ENCODE measurements around the gene CA10. TPM values are rescaled to one million over a fixed set of nuclear protein-coding genes. Genes with fewer than 3 reads are reported as not detected.

CA10 gene
- total and polyA plus RNA-seq, 9 of the 15 experiments (the other 6 are each of a cell fraction or from before 2014, with no cell fraction given) = not detected

- BruUV-seq (replicated peaks) = no TSS peak
- H3K9me3 ChIP-seq (replicated peaks; ENCODE audit: control insufficient read depth, insufficient read depth, low read depth, low read length) = no peaks in the 10 kb centered on the region
- H3K9me1 ChIP-seq (ENCODE audit: control insufficient read depth, insufficient read depth, low read length) = no peaks in the 10 kb centered on the region
- WGBS (ENCODE audit: insufficient coverage, low coverage, missing lambda C conversion rate) = 0% methylated on average over 2 of the region's 2 CpGs
- no peak overlapping the region for H3K4me3 ChIP-seq
- TF ChIP-seq ZNF79 (CRISPR knock-in tag; IDR thresholded peaks at IDR 0.05; ENCODE audit: low read depth) (no peak), CTCF (IDR thresholded peaks at IDR 0.05 in 2 of 3, conservative IDR thresholded peaks at IDR 0.05 in 1 of 3; ENCODE audit: insufficient read depth in 2 of 3, low read depth in 1 of 3, low read length in 3 of 3) (no peak), YBX1 (IDR thresholded peaks at IDR 0.05) (no peak), RBM39 (optimal IDR thresholded peaks at IDR 0.05; ENCODE audit: low read depth, low read length) (no peak), MNT (conservative IDR thresholded peaks at IDR 0.05) (no peak), ZSCAN29 (IDR thresholded peaks at IDR 0.05) (no peak), MYC (IDR thresholded peaks at IDR 0.05; ENCODE audit: low read depth, low read length) (no peak), MYC (CRISPR knock-in tag; IDR thresholded peaks at IDR 0.05; ENCODE audit: borderline replicate concordance, low read depth) (no peak), GATAD2B (IDR thresholded peaks at IDR 0.05; ENCODE audit: borderline replicate concordance) (no peak), ETV6 (IDR thresholded peaks at IDR 0.05; ENCODE audit: borderline replicate concordance in 1 of 2, low read depth in 2 of 2, low read length in 1 of 2) (no peak), ETV6 (CRISPR knock-in tag; IDR thresholded peaks at IDR 0.05; ENCODE audit: borderline replicate concordance) (no peak), ZNF431 (CRISPR knock-in tag; IDR thresholded peaks at IDR 0.05) (no peak)
- H3K79me2 ChIP-seq (ENCODE audit: control insufficient read depth, insufficient read depth, low read length) = no peaks in the 10 kb centered on the region
- no peak overlapping the region for H2AFZ ChIP-seq (ENCODE audit: low read depth, low read length)
- H3K4me1 ChIP-seq (replicated peaks in 1 of 2; ENCODE audit: control insufficient read depth in 2 of 2, insufficient read depth in 2 of 2, low read length in 2 of 2) = no peaks in the 10 kb centered on the region
- FAIRE-seq (no peak), DNase-seq (ENCODE audit: extremely low read depth in 1 of 4, low spot score in 3 of 4) (no peak), ATAC-seq (no peak)
- intact Hi-C loops (cut with micrococcal nuclease) (no loop called here), in situ Hi-C loops (cut with MboI) (no loop called here)
- POLR2A ChIA-PET = no interaction called here
- H3K27me3 ChIP-seq (ENCODE audit: control insufficient read depth in 2 of 2, insufficient read depth in 2 of 2, low read length in 2 of 2) = no peaks in the 10 kb centered on the region
- H3K4me2 ChIP-seq (ENCODE audit: insufficient read depth, low read length) = no peak overlapping the region
- H4K20me1 ChIP-seq (replicated peaks; ENCODE audit: control insufficient read depth, insufficient read depth, low read length) = no peaks in the 10 kb centered on the region
- H3K36me3 ChIP-seq (ENCODE audit: control insufficient read depth, insufficient read depth, low read length) = no peaks in the 10 kb centered on the region
- no peak overlapping the region for H3K9ac ChIP-seq (ENCODE audit: insufficient read depth in 1 of 2, low read depth in 2 of 2, low read length in 2 of 2)
- CTCF ChIA-PET (ENCODE audit: low intra/inter-chr PET ratio) = no interaction called here
- no peak overlapping the region for H3K27ac ChIP-seq (ENCODE audit: extremely low read depth, low read depth, low read length)
Observed at GRCh38 chr17:51891936-51892335, 266.6 kb downstream of the CA10 start.

Data from K562 (cell line).